GM12878 (cell line): ENCODE data around the gene SLC35A2. TPM values are rescaled to one million over a fixed set of nuclear protein-coding genes. Genes with fewer than 3 reads are reported as not detected.
A peak's percentile ranks its signal among the peaks of the same experiment; 100 is the strongest.

Experiments
- BMI1 ChIP-seq: fragments of 450-650 bp; IDR thresholded peaks from 2 replicates; pipeline ENCODE4 v1.6.1; 2016; ENCODE audit warnings: mild to moderate bottlenecking, moderate library complexity, borderline replicate concordance
- CHD4 ChIP-seq: fragments of 200-600 bp; sonication (generic); IDR thresholded peaks from 2 replicates; pipeline ENCODE4 v1.6.1; 2016; ENCODE audit warnings: mild to moderate bottlenecking
- EP300 ChIP-seq, 2 experiments: fragments of 150-350 bp in 1 of 2; IDR thresholded peaks; 2 replicates each; pipeline ENCODE4 v1.6.1; 2011 to 2012; ENCODE audit warnings: low read depth in 2 of 2, low read length in 2 of 2, borderline replicate concordance in 1 of 2, improper control_type of control experiment in 1 of 2, inconsistent platforms in 1 of 2; ENCODE audit not compliant: control insufficient read depth in 1 of 2
- EZH2 ChIP-seq: IDR thresholded peaks from 2 replicates; pipeline ENCODE4 v1.6.1; 2012; ENCODE audit warnings: low read depth, mild to moderate bottlenecking, control low read depth, inconsistent platforms, low read length, borderline replicate concordance; ENCODE audit not compliant: control insufficient read depth
- HDAC6 ChIP-seq: fragments of 200-600 bp; sonication (generic); IDR thresholded peaks from one replicate; pipeline ENCODE4 v1.8.0; 2017; ENCODE audit warnings: antibody characterized with exemption; ENCODE audit not compliant: unreplicated experiment
- MTA3 ChIP-seq: IDR thresholded peaks from 2 replicates; pipeline ENCODE4 v1.6.1; 2012; ENCODE audit warnings: low read length, inconsistent platforms, borderline replicate concordance
- MYB ChIP-seq: fragments of 150-350 bp; IDR thresholded peaks from 2 replicates; pipeline ENCODE4 v1.6.1; 2014; ENCODE audit warnings: mild to moderate bottlenecking, low read depth, low read length, borderline replicate concordance
- RB1 ChIP-seq: fragments of 450-650 bp; formaldehyde crosslinking; IDR thresholded peaks from 2 replicates; pipeline ENCODE4 v1.6.1; 2017; ENCODE audit warnings: mild to moderate bottlenecking, borderline replicate concordance
- SIN3A ChIP-seq: IDR thresholded peaks from 2 replicates; pipeline ENCODE4 v1.6.1; 2012; ENCODE audit warnings: low read depth, low read length, improper control_type of control experiment
- TBL1XR1 ChIP-seq: IDR thresholded peaks from 2 replicates; pipeline ENCODE4 v1.6.1; 2012; ENCODE audit warnings: low read depth, low read length, improper control_type of control experiment
- ZSCAN29 ChIP-seq: fragments of 450-650 bp; IDR thresholded peaks from 2 replicates; pipeline ENCODE4 v1.6.1; 2017; ENCODE audit warnings: mild to moderate bottlenecking, moderate library complexity
- polyA plus RNA-seq, 11 experiments: library from polyadenylated mRNA; depleted of rRNA in 4 of 11; unstranded in 6 of 11; stranded (reverse) in 5 of 11; fragments of >200 nt; fragmentation: Nextera tagmentation in 4 of 11; fragmentation: Illumina TruSeq in 1 of 11; extraction: Ambion mirVana in 4 of 11; extraction: Trizol in 1 of 11; gene quantifications; 1 replicate in 1 of 11; 2 replicates in 10 of 11; pipeline versions ENCODE4 v1.2.1 to v1.2.3, GENCODE V29; 2011 to 2016; ENCODE audit warnings: inconsistent platforms in 2 of 11, missing spikeins in 2 of 11, low read depth in 1 of 11
- total RNA-seq, 4 experiments: library from RNA; depleted of rRNA in 3 of 4; stranded (reverse); fragments of >200 nt in 3 of 4; fragmentation: Illumina TruSeq in 1 of 4; extraction: Trizol in 1 of 4; gene quantifications; 2 replicates each; pipeline versions ENCODE4 v1.2.1 to v1.2.3, GENCODE V29; 2013 to 2021
- TF ChIP-seq, protein P1 (sequence below): fragments of 450-650 bp; IDR thresholded peaks from 2 replicates; pipeline ENCODE4 v1.6.1; 2017; ENCODE audit warnings: mild to moderate bottlenecking, low read depth, inconsistent platforms; ENCODE audit not compliant: poor library complexity, severe bottlenecking
- TF ChIP-seq, protein P2 (sequence below): IDR thresholded peaks from 2 replicates; pipeline ENCODE4 v1.6.1; 2011; ENCODE audit warnings: low read depth, mild to moderate bottlenecking, low read length, moderate library complexity, borderline replicate concordance; ENCODE audit errors: extremely low read depth
- TF ChIP-seq, protein P3 (sequence below): fragments of 150-350 bp; IDR thresholded peaks from 2 replicates; pipeline ENCODE4 v1.6.1; 2014; ENCODE audit warnings: mild to moderate bottlenecking, low read depth, low read length
- TF ChIP-seq, protein P4 (sequence below): fragments of 450-650 bp; IDR thresholded peaks from 2 replicates; pipeline ENCODE4 v1.6.1; 2017; ENCODE audit warnings: low read depth, mild to moderate bottlenecking, moderate library complexity
- TF ChIP-seq, protein P5 (sequence below): fragments of 450-650 bp; IDR thresholded peaks from 2 replicates; pipeline ENCODE4 v1.6.1; 2017; ENCODE audit warnings: mild to moderate bottlenecking, moderate library complexity

SLC35A2 gene
- total and polyA plus RNA-seq, 10 of the 15 experiments (the other 5 are each of a cell fraction or from before 2014, with no cell fraction given): 2.1 to 27.4 (median 14.9) TPM

DNA sequence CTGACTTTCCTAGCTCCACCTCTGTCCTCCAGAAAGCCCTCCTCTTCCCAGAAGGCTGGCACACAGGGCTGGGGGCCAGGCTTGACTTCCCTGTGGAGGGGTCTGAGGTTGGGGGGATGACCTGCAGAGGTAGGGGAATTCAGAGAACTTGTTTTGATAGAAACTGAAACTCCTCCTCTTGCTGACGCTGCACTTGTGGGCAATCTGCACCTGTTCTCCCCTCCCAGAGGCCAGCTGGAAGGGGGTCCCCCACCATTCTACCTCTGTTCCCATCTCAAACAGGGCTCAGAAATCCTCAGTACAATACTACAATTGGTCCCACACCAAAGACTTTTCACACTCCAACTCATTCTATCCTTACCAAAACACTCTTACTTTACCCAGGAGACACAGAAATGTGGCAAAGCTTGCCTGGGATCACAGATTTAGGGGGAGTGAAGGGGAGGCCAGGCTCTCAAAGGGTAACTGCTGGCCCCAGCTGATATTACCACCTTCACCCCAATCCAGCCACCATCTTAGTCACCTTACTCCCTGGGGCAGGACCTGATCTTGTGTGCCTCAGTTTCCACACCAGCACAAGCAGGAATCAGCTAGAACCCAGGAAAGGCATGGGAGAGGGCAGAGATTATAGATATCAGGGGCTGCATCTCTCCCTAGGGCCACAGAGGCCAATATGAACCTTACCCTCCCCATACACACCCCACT lies 27.4 kb upstream of the SLC35A2 start (continued):
- TF ChIP-seq, protein P1, sequence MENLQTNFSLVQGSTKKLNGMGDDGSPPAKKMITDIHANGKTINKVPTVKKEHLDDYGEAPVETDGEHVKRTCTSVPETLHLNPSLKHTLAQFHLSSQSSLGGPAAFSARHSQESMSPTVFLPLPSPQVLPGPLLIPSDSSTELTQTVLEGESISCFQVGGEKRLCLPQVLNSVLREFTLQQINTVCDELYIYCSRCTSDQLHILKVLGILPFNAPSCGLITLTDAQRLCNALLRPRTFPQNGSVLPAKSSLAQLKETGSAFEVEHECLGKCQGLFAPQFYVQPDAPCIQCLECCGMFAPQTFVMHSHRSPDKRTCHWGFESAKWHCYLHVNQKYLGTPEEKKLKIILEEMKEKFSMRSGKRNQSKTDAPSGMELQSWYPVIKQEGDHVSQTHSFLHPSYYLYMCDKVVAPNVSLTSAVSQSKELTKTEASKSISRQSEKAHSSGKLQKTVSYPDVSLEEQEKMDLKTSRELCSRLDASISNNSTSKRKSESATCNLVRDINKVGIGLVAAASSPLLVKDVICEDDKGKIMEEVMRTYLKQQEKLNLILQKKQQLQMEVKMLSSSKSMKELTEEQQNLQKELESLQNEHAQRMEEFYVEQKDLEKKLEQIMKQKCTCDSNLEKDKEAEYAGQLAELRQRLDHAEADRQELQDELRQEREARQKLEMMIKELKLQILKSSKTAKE: peak; percentile 74
- TF ChIP-seq MYB (peak; percentile 58; the same call in 1 of the 2 replicates), BMI1 (no peak; the same call in 1 of the 2 replicates), HDAC6 (no peak), ZSCAN29 (no peak), MTA3 (peak; percentile 70; the same call in 1 of the 2 replicates), CHD4 (no peak), SIN3A (no peak), EZH2 (no peak), RB1 (no peak), EP300 (IDR thresholded peaks at IDR 0.05; ENCODE audit: borderline replicate concordance in 1 of 2, control insufficient read depth in 1 of 2, low read depth in 2 of 2, low read length in 2 of 2) (peak; percentile 97 to 98), TBL1XR1 (peak; percentile 92)
- TF ChIP-seq, protein P2, sequence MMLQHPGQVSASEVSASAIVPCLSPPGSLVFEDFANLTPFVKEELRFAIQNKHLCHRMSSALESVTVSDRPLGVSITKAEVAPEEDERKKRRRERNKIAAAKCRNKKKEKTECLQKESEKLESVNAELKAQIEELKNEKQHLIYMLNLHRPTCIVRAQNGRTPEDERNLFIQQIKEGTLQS: no peak
- TF ChIP-seq, protein P3, sequence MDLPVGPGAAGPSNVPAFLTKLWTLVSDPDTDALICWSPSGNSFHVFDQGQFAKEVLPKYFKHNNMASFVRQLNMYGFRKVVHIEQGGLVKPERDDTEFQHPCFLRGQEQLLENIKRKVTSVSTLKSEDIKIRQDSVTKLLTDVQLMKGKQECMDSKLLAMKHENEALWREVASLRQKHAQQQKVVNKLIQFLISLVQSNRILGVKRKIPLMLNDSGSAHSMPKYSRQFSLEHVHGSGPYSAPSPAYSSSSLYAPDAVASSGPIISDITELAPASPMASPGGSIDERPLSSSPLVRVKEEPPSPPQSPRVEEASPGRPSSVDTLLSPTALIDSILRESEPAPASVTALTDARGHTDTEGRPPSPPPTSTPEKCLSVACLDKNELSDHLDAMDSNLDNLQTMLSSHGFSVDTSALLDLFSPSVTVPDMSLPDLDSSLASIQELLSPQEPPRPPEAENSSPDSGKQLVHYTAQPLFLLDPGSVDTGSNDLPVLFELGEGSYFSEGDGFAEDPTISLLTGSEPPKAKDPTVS: no peak
- TF ChIP-seq, protein P4, sequence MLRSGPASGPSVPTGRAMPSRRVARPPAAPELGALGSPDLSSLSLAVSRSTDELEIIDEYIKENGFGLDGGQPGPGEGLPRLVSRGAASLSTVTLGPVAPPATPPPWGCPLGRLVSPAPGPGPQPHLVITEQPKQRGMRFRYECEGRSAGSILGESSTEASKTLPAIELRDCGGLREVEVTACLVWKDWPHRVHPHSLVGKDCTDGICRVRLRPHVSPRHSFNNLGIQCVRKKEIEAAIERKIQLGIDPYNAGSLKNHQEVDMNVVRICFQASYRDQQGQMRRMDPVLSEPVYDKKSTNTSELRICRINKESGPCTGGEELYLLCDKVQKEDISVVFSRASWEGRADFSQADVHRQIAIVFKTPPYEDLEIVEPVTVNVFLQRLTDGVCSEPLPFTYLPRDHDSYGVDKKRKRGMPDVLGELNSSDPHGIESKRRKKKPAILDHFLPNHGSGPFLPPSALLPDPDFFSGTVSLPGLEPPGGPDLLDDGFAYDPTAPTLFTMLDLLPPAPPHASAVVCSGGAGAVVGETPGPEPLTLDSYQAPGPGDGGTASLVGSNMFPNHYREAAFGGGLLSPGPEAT: peak; percentile 99
- TF ChIP-seq, protein P5, sequence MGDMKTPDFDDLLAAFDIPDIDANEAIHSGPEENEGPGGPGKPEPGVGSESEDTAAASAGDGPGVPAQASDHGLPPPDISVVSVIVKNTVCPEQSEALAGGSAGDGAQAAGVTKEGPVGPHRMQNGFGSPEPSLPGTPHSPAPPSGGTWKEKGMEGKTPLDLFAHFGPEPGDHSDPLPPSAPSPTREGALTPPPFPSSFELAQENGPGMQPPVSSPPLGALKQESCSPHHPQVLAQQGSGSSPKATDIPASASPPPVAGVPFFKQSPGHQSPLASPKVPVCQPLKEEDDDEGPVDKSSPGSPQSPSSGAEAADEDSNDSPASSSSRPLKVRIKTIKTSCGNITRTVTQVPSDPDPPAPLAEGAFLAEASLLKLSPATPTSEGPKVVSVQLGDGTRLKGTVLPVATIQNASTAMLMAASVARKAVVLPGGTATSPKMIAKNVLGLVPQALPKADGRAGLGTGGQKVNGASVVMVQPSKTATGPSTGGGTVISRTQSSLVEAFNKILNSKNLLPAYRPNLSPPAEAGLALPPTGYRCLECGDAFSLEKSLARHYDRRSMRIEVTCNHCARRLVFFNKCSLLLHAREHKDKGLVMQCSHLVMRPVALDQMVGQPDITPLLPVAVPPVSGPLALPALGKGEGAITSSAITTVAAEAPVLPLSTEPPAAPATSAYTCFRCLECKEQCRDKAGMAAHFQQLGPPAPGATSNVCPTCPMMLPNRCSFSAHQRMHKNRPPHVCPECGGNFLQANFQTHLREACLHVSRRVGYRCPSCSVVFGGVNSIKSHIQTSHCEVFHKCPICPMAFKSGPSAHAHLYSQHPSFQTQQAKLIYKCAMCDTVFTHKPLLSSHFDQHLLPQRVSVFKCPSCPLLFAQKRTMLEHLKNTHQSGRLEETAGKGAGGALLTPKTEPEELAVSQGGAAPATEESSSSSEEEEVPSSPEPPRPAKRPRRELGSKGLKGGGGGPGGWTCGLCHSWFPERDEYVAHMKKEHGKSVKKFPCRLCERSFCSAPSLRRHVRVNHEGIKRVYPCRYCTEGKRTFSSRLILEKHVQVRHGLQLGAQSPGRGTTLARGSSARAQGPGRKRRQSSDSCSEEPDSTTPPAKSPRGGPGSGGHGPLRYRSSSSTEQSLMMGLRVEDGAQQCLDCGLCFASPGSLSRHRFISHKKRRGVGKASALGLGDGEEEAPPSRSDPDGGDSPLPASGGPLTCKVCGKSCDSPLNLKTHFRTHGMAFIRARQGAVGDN: no peak
